Measurements from ENCODE around the gene ARL6IP1.

The ARL6IP1 gene

GRCh38 chr16:18801145-18801972, at the start of gene ARL6IP1:
TSS of gene ARL6IP1 (minus strand) at chr16:18801549. CDS start at chr16:18801466, 83 bp downstream.
- DNase-seq (ENCODE audit: low read depth), result peak; percentile 99

- DNase-seq (ENCODE audit: low read depth), result no peak
These were observed 45.1 kb upstream of the ARL6IP1 start for GRCh38 chr16:18846416-18846815.

DNA sequence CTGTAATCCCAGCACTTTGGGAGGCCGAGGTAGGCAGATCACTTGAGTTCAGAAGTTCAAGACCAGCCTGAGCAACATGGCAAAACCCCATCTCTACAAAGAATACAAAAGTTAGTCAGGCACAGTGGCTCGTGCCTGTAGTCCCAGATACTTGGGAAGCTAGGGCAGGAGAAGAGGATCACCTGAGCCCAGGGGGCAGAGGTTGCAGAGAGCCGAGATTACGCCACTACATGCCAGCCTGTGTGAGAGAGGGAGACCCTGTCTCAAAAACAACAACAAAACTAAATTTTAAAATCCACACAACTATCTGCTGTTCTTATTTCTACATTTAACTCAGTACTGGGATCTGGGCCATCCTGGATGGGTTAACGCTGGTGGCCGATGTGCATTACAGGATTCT, 41.2 kb upstream of the ARL6IP1 start:
- DNase-seq (ENCODE audit: low read depth), result no peak

DNA sequence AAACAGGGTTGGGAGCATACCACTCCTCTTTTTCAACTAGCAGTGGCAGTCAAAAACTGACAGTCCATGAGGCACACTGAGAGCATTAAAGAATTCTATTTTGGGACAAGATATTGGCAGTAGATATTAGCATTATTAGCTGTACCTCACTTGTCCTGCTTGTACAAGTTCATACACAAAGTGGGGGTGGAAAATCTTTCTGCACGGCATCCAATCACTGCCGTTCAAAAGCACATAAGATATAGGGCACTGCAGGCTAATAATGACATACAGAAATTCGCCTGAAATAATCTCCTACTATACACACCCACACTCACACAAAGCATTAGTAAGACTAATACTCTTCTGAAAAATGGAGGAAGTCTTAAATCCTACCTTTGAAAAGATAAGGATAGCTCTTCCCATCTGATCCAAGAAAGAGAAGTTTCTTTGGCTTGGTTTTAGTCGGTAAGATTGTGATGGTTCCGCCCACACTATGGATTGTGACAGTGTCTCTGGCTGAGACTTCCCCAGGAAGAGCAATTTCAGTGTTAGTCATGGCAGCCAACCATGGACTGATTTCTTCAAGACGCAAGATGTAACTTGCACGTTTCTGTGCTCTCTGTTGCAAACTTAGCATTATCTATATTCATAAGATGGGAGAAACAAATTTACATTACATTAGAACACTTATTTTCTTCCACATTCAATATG, 40.6 kb upstream of the ARL6IP1 start:
- no peak for DNase-seq (ENCODE audit: low read depth)

DNA sequence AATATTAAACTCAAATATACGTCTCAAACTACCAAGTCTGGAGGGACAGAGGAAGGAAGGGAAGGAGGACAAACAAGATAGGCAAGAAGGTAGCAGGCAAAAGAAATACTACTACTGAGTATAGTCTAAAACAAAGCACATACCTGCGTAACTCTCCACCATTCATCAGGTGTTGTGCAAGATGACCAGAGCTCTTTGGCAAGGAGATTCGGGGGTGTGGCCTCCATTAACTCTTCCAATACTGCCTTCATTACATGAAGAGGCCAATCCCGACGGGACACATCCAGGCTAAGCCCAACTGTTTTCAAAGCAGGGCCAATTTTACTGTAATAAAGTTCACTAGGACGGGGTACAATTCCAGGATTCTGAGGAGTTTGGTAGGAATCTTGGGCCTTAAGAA, 38.2 kb upstream of the ARL6IP1 start:
- no peak for DNase-seq (ENCODE audit: low read depth)

DNA sequence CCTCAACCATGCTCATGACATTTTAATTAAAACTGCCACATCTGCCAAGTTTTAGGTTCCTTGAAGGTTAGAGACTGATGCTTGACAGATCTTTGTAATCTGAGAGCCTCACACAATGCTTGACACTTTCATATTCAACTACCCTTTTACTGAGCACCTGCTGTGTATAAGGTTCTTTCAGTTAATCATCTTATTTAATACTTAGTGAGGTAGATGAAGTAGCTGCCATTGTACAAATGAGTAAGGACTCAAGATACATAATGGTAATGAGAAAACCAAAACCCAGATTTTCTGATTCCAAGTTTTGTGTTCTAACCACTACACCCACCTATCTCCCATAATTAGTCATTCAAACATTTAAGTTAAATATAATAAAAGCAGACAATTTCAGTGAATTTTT, 35.4 kb upstream of the ARL6IP1 start:
- DNase-seq (ENCODE audit: low read depth), result no peak

DNA sequence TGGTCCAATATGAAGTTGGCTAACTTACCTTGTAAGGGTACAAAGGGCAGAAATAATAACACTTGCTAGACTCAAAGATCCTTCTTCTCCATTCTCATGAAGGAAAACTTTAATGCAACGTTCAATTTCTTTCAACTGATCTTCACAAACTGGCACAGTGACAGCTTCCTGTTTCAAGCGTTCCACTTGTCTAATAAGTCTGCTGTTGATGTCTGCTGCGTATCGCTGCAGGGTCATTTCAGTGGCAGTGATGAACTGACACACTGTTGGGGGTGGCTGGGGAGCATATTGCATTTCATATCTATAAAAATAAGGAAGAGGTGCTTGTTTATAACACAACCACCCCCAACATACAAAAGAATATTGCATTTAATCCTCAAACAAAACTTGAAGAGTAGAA, 33.5 kb upstream of the ARL6IP1 start:
- no peak for DNase-seq (ENCODE audit: low read depth)

DNA sequence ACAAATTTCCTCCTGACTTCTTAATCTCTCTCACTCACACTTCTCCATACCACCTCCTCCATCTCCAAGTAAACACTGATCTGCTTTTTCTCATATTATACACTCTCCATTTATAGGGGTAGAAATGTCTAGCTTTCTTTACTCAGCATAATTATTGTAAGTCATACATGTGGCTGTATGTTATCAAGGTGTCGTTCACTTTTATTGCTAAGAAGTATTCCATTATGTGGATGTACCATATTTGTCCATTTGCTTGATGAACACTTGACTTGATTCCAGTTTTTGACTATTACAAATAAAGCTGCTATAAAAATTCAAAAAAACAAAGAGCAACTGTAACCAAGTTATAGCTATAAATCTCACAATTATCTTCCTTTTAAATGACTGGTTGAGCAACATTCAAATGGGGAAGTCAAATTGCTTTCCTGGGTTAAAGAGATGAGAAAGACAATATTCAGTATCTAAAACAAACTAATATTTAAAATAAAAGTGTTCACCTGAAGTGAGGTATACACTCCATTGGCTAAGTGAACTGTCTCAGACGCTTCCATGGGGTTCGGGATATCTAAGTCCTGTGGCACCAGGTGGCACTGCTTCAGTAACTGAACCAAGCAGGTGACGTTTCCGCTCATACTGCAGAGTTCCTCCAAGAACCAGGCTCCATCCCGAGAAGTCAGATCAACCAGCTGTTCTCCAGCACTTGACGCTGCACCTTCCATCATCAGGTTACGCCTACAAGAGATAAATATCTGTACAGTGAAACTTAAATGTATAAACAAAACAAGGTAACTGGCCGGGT, 32.6 kb upstream of the ARL6IP1 start:
- DNase-seq (ENCODE audit: low read depth), result no peak

GRCh38 chr16:18832613-18833012, 31.3 kb upstream of the ARL6IP1 start:
- DNase-seq (ENCODE audit: low read depth), result no peak

DNA sequence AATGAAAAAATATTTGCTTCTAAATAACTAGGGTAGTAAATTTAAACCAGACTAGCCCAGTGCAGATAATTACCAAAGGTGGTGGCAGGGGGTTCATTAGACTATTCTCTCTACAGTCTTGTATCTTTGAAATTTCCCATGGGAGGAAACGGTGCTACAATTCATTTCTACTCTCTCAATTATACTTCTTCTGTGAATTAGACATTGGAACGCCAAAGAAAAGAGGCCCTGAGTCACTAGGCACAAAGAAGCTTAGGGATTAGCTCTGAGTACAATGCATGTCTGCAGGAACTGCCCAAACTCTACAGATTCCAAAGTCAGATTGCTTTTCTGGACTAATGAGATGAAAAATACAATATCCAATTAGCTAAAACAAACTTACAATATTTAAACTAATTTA, 30.7 kb upstream of the ARL6IP1 start:
- no peak for DNase-seq (ENCODE audit: low read depth)

GRCh38 chr16:18829251-18829650, 27.9 kb upstream of the ARL6IP1 start:
- DNase-seq (ENCODE audit: low read depth), result no peak

GRCh38 chr16:18827890-18828289, 26.5 kb upstream of the ARL6IP1 start:
- no peak for DNase-seq (ENCODE audit: low read depth)

- no peak for DNase-seq (ENCODE audit: low read depth)
These were observed 14.9 kb upstream of the ARL6IP1 start for GRCh38 chr16:18816286-18816685.

DNA sequence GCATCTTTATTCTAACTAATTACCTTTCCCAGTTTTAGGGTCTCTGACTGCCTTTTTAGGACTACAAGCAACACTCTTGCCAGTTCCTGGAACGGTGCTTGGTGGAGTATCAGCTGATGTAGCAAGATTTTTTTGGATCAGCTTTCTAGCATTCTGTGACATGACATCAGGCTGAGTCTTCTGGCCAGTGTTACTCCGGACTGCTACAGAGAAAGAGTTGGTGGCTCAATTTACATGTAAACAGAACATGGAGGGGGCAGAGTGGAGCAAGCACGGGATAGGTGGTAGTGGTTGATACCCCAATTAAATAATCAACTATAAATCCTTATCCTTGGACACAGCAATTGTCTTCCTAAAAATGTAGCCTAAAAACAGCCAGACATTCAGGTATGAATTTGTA, 10.6 kb upstream of the ARL6IP1 start:
- DNase-seq (ENCODE audit: low read depth), result no peak

- no peak for DNase-seq (ENCODE audit: low read depth)
These were observed 7.8 kb upstream of the ARL6IP1 start for GRCh38 chr16:18809165-18809564.

DNA sequence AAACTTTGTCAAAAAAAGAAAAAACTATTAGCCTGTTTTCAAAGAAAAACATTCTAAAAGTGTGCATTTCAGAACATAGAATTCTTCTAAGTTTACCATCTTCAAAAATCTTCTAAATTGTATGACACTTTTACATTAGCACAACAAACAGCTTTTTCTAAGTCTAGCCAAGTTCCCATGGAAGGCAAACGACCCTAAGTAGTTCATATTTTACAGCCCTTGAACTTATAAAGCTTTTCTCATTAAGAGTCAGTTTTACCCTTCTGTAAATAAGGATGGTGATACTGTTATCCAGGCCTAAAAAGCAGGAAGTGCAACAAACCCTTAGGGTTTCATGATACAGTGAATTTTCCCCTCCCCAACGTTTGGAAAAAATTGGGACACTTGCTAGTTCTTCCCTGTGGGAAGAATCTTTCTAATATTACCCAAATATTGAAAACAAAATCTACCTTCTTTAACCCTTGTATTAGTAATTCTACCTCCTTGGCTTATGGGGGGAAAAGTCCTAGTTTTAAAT, 4.0 kb upstream of the ARL6IP1 start:
- DNase-seq (ENCODE audit: low read depth), result no peak

DNA sequence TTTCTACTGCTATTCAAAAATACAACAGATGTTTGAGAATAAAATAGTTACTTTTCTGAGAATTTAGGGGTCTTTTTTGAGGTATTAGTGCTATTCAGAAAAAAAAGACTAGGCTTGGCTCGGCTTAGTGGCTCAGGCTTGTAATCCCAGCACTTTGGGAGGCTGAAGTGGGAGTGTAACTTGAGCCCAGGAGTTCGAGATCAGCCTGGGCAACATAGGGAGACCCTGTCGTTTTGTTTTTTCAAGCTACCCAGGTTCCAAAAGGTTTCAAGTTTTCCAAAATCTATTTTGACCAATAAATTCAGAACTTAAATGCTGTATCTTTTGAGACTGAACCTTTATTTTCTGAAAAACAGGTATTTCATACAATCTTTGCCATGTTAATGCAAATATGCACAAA, 3.2 kb upstream of the ARL6IP1 start:
- DNase-seq (ENCODE audit: low read depth), result no peak

- no peak for DNase-seq (ENCODE audit: low read depth)
These were observed 2.5 kb upstream of the ARL6IP1 start for GRCh38 chr16:18803569-18804462.

GRCh38 chr16:18802767-18803343, 1.5 kb upstream of the ARL6IP1 start:
- DNase-seq (ENCODE audit: low read depth), result no peak

DNA sequence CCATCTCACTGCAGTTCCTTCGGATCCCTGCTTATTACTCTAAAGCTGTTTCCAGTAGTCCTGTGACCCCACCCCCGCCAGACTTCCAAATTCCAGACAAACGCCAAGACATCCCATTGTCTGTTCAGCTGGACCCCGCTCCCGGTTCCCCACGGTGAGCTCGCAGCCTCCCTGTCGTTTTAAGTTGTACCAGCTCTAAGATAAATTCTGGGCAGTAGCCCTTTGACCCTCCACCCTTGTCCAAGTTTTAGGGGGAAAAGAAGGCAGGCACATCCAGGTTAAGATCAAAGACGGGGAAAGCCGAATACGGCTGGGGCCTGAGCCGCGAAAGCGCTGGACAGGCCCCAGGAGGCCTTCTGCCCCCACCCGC, 589 bp downstream of the ARL6IP1 start:
- DNase-seq (ENCODE audit: low read depth), result no peak

GRCh38 chr16:18800293-18800692, 1.1 kb downstream of the ARL6IP1 start:
- DNase-seq (ENCODE audit: low read depth), result no peak
